T-helper 9 cell (primary cell): ENCODE data around the gene FARP1.

Experiments used
- DNase-seq: peaks from one replicate; pipeline ENCODE4 v3.0.0-alpha.2; 2020

The FARP1 gene

GRCh38 chr13:98293103-98293502 lies 150.2 kb downstream of the FARP1 start:
- no peak for DNase-seq

- DNase-seq, result no peak
These were observed 150.8 kb downstream of the FARP1 start for GRCh38 chr13:98293570-98294142.

GRCh38 chr13:98295371-98295770 lies 152.5 kb downstream of the FARP1 start:
- DNase-seq, result no peak

- DNase-seq, result no peak
These were observed 154.2 kb downstream of the FARP1 start for GRCh38 chr13:98297051-98297450.

GRCh38 chr13:98297745-98298144 lies 154.9 kb downstream of the FARP1 start:
- DNase-seq, result no peak

GRCh38 chr13:98298599-98298998 lies 155.7 kb downstream of the FARP1 start:
- no peak for DNase-seq

GRCh38 chr13:98299235-98299965 lies 156.5 kb downstream of the FARP1 start:
- DNase-seq, result no peak

- DNase-seq, result no peak
These were observed 157.1 kb downstream of the FARP1 start for GRCh38 chr13:98299966-98300350.

GRCh38 chr13:98300956-98301641 lies 158.2 kb downstream of the FARP1 start:
- no peak for DNase-seq

GRCh38 chr13:98301721-98302120 lies 158.8 kb downstream of the FARP1 start:
- no peak for DNase-seq

- DNase-seq, result no peak
These were observed 161.0 kb downstream of the FARP1 start for GRCh38 chr13:98303858-98304257.

GRCh38 chr13:98305670-98306069 lies 162.8 kb downstream of the FARP1 start:
- DNase-seq, result no peak

- DNase-seq, result no peak
These were observed 164.7 kb downstream of the FARP1 start for GRCh38 chr13:98307463-98308085.

GRCh38 chr13:98308086-98308911 lies 165.4 kb downstream of the FARP1 start:
- no peak for DNase-seq

- DNase-seq, result no peak
These were observed 166.9 kb downstream of the FARP1 start for GRCh38 chr13:98309569-98310335.

GRCh38 chr13:98310485-98311199 lies 167.7 kb downstream of the FARP1 start:
- no peak for DNase-seq

- no peak for DNase-seq
These were observed 168.3 kb downstream of the FARP1 start for GRCh38 chr13:98311200-98311548.

GRCh38 chr13:98312606-98313005 lies 169.7 kb downstream of the FARP1 start:
- DNase-seq, result no peak

GRCh38 chr13:98313023-98313921 lies 170.4 kb downstream of the FARP1 start:
- no peak for DNase-seq

GRCh38 chr13:98313922-98314292 lies 171.0 kb downstream of the FARP1 start:
- DNase-seq, result no peak
